Heart right ventricle (tissue), 16 donors: ENCODE results near the gene TMEM88. TPM values are rescaled to one million over a fixed set of nuclear protein-coding genes. Genes with fewer than 3 reads are reported as not detected.

ENCODE experiments used
- ATAC-seq, 8 donors: fragments of 200-7000 bp; cut with Tn5 transposase; one replicate each; pipeline ENCODE4 v1.9.1; 2020; ENCODE audit warnings: mild to moderate bottlenecking in 8 of 8, moderate library complexity in 8 of 8, moderate number of reproducible peaks in 1 of 8
- DNase-seq, 2 donors: peaks; one replicate each; pipeline ENCODE4 v3.0.0-alpha.2; 2020
- H3K27ac ChIP-seq, 10 donors: fragments of 200-600 bp; sonication (generic) in 2 of 10; one replicate each; pipeline versions ENCODE4 v1.5.0 to v1.8.0; 2020 to 2022; ENCODE audit warnings: mild to moderate bottlenecking in 3 of 10
- H3K27me3 ChIP-seq, 7 donors: fragments of 200-600 bp; one replicate each; pipeline ENCODE4 v1.8.0; 2021 to 2022; ENCODE audit warnings: mild to moderate bottlenecking in 2 of 7
- H3K36me3 ChIP-seq, 9 donors: fragments of 200-600 bp; sonication (generic) in 1 of 9; one replicate each; pipeline versions ENCODE4 v1.5.0 to v1.8.0; 2020 to 2022; ENCODE audit warnings: mild to moderate bottlenecking in 2 of 9
- H3K4me1 ChIP-seq, 9 donors: fragments of 200-600 bp; sonication (generic) in 1 of 9; one replicate each; pipeline versions ENCODE4 v1.5.0 to v1.8.0; 2020 to 2022; ENCODE audit warnings: mild to moderate bottlenecking in 4 of 9
- H3K4me3 ChIP-seq, 10 donors: fragments of 200-600 bp; sonication (generic) in 2 of 10; one replicate each; pipeline versions ENCODE4 v1.5.0 to v1.8.0; 2020 to 2022; ENCODE audit warnings: mild to moderate bottlenecking in 7 of 10, moderate library complexity in 2 of 10
- H3K9me3 ChIP-seq, 11 donors: fragments of 200-600 bp in 10 of 11; sonication (generic) in 2 of 11; one replicate each; pipeline versions ENCODE4 v1.5.0 to v1.8.0; 2013 to 2022; ENCODE audit warnings: mild to moderate bottlenecking in 2 of 11, control low read depth in 1 of 11, moderate library complexity in 1 of 11
- WGBS, 2 donors: extraction: QIAGEN DNeasy Blood & Tissue Kit; methylation state at CpG; one replicate each; pipeline ENCODE4 v1.1.7; 2013; ENCODE audit warnings: inconsistent platforms in 1 of 2; 5-methylcytosine and 5-hydroxymethylcytosine counted together
- intact Hi-C, 10 donors: fragments of 100-400 bp; cut with DNase I; formaldehyde crosslinking; loops; one replicate each; pipeline versions ENCODE4 v1.11.1 to v1.14.2; 2022
- polyA plus RNA-seq, 2 donors: library from polyadenylated mRNA; stranded (reverse); fragments of 200-250 nt; gene quantifications; one replicate each; pipeline ENCODE4 v1.2.3, GENCODE V29; 2013
- total RNA-seq, 10 donors: library from RNA; stranded (reverse); fragmentation: NEBNext Ultra II Directional in 3 of 10; extraction: Animal tissue kit (Norgen Biotek cat#: 25700) in 3 of 10; gene quantifications; one replicate each; pipeline versions ENCODE4 v1.2.1 to v1.2.4, GENCODE V29; 2021 to 2023
- TF ChIP-seq, protein P1 (sequence below), 9 donors: fragments of 200-600 bp; sonication (generic) in 2 of 9; IDR thresholded peaks; one replicate each; pipeline versions ENCODE4 v1.5.0 to v1.8.0; 2021 to 2022; ENCODE audit warnings: antibody characterized with exemption in 9 of 9, mild to moderate bottlenecking in 5 of 9, moderate library complexity in 1 of 9
- donor health status: Arrhythmogenic right ventricular cardiomyopathy.
- donor health status: ischemic (EF 13 %, LVEDD 7.1; RV severe dilation, severe dysfunction).
- donor health status: healthy with polysubstance abuse.
- donor health status: DM: no; HTN: yes; CAD: no.
- donor health status: DM: no; HTN: no; CAD: no.
- donor health status: ischemic (EF 25% LVEDD 6.9; RV normal size, moderate dysfunction).
- donor health status: ischemic (EF 25% LVEDD 5.7; RV mildly dilated, moderate dysfunction).
- donor health status: healthy.
- donor health status: DM: yes; HTN: yes; CAD: no.
- donor health status: Ischemic cardiomyopathy.
- donor health status: ischemic (EF 35%, LVEDD 5.7; RV mildly dilated, moderate dysfunction).
- donor health status: nonischemic (EF 11% LVEDD 7.7; RV severe dilation, severe dysfunction).
- donor health status: DM: yes; HTN: yes; CAD: no.
- donor health status: PGD.
- donor health status: ischemic (EF 29% LVEDD 5.4; RV normal size, mild dysfunction).
- donor health status: nonischemic (EF 23%, LVEDD 6.1; RV moderate dilation, normal function).

TMEM88 gene
- total and polyA plus RNA-seq, 12 donors, result 12.3 to 298 (median 24.8) TPM

DNA sequence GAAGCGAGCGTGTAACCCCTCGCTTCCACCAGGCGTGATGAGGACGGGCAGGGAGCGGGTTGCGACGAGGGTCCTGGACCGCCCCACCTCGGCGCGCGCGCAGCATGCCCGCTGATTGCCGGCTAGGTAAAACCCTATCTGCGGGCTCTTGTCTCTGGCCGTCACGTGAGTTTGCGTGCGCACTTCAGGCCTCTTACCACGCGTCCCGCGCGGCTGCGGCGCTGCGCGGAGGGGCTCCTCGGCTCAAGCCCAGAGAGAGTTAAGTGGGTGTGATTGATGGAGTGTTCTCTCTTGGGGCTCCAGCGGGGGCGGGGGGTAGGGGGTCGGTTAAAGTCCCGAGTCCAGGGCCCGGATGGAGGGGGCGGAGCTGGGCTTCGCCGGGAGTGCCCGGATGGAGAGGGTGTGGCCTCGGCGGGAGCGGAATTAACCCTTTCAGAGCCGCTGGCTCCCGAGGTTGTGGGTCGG is 12.9 kb upstream of the TMEM88 start:
- peak; percentile 73 to 88 (median 78) for ATAC-seq
- peaks cover 0 to 34% (median 13%) of the 10 kb centered on the region in 9 donors for H3K36me3 ChIP-seq
- H3K27me3 ChIP-seq, result no peaks in the 10 kb centered on the region
- 0 to 1% methylated on average over 44 to 46 of the region's 46 CpGs for WGBS, 2 donors
- peak; percentile 92 to 94 for DNase-seq
- H3K27ac ChIP-seq, result peak overlapping the region; percentile 90 to 100 (median 97)
- no peaks in the 10 kb centered on the region for H3K9me3 ChIP-seq
- TF ChIP-seq, protein P1, sequence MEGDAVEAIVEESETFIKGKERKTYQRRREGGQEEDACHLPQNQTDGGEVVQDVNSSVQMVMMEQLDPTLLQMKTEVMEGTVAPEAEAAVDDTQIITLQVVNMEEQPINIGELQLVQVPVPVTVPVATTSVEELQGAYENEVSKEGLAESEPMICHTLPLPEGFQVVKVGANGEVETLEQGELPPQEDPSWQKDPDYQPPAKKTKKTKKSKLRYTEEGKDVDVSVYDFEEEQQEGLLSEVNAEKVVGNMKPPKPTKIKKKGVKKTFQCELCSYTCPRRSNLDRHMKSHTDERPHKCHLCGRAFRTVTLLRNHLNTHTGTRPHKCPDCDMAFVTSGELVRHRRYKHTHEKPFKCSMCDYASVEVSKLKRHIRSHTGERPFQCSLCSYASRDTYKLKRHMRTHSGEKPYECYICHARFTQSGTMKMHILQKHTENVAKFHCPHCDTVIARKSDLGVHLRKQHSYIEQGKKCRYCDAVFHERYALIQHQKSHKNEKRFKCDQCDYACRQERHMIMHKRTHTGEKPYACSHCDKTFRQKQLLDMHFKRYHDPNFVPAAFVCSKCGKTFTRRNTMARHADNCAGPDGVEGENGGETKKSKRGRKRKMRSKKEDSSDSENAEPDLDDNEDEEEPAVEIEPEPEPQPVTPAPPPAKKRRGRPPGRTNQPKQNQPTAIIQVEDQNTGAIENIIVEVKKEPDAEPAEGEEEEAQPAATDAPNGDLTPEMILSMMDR (IDR thresholded peaks at IDR 0.05), result peak in 1 of 9 donors; percentile 30
- peak overlapping the region; percentile 68 to 90 (median 76) for H3K4me3 ChIP-seq
- peaks cover 16 to 71% (median 56%) of the 10 kb centered on the region in 9 donors for H3K4me1 ChIP-seq
- intact Hi-C loops, result loop anchor here in 4 of 10 donors (2.0 to 10.0 kb wide), 3 partner anchors 15 to 313 kb away; partner anchors contain the start of genes NAA38 (in 2 of the 4) and PER1 (in 2 of the 4)

DNA sequence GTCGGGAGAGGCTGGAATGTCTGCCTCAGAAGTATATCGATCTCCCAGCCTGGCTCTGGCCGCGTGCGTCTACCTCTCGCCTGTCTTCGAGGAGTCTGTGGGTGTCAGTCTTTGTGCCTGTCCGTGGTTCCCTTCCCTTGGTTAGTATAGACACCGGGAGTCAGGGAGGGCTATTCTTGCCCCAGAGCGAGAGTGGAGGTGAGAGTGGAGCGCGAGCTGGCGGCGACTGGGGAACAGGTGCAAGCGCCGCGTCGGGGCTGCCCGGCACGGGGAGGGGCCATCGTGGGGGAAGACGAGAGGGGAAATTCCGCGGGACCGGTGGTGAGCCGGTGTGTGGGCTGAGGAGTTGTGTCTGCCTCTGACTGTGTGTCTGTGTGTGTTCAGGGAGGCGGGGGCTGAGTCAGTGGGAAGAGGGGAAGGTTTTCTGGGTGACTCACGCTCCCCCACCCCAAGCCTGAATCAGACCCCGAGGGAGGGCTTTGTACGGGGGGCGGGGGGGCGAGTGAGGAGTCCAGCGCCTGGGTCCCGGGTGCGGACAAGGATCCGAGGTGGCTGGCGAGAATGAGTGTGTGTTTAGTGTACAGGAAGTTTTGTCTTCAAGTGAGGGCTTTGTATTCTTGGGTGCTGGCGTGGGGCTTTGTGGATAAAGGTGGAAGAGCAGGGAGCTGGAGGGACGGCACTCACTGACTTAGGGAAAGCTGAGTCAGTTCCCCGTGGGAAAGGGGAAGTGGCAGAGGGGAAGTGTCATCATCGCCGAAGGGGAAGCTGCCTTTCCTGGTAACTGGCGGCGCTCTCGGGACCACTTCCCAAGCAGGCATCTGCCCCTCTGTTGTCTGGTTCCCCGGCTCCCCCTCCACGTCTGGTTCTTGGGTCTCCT is 12.2 kb upstream of the TMEM88 start:
- H3K4me1 ChIP-seq, result peaks cover 15 to 64% (median 49%) of the 10 kb centered on the region in 9 donors
- ATAC-seq (peak; percentile 1 to 49 (median 26)), DNase-seq (peak; percentile 66 to 87)
- TF ChIP-seq, protein P1 (IDR thresholded peaks at IDR 0.05), result no peak
- H3K4me3 ChIP-seq, result peak overlapping the region; percentile 68 to 90 (median 76)
- no peaks in the 10 kb centered on the region for H3K9me3 ChIP-seq
- no peaks in the 10 kb centered on the region for H3K27me3 ChIP-seq
- intact Hi-C loops, result loop anchor here in 4 of 10 donors (1.0 to 10.0 kb wide), 4 partner anchors 8 to 312 kb away; partner anchors contain the start of genes NAA38 (in 2 of the 4), PER1 (in 2 of the 4) and KDM6B (in 1 of the 4)
- H3K36me3 ChIP-seq, result peaks cover 0 to 40% (median 17%) of the 10 kb centered on the region in 9 donors
- 0% methylated on average over 47 of the region's 47 CpGs for WGBS, 2 donors
- H3K27ac ChIP-seq, result peak overlapping the region; percentile 90 to 100 (median 97)

DNA sequence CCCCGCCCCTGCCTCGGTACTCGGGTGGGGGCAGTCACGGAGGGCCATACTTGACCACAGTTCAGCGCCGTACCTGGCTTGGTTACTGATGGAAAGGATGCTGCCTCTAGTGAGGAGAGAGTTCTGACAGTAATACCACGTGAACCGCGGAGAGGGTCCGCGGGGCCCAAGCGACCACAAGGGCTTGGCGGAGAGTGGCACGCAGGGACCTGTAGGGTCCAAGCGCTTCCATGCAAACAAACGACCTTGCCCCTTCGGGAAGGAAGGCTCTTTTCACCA is 11.7 kb upstream of the TMEM88 start:
- intact Hi-C loops, result loop anchor here in 4 of 10 donors (1.0 to 10.0 kb wide), 4 partner anchors 9 to 312 kb away; partner anchors contain the start of genes NAA38 (in 2 of the 4), PER1 (in 2 of the 4) and KDM6B (in 1 of the 4)

More for the DNA sequence above, 11.7 kb upstream of the TMEM88 start:
- Histone ChIP-seq H3K4me1 (peaks cover 15 to 60% (median 46%) of the 10 kb centered on the region in 9 donors), H3K9me3 (no peaks in the 10 kb centered on the region), H3K27me3 (no peaks in the 10 kb centered on the region), H3K4me3 (peak overlapping the region; percentile 68 to 90 (median 76)), H3K27ac (peak overlapping the region; percentile 90 to 100 (median 97)), H3K36me3 (peaks cover 0 to 46% (median 17%) of the 10 kb centered on the region in 9 donors)
- TF ChIP-seq, protein P1 (IDR thresholded peaks at IDR 0.05), result peak in 1 of 9 donors; percentile 7
- DNase-seq, result no peak
- no peak for ATAC-seq
- 0% methylated on average over 17 of the region's 17 CpGs for WGBS, 2 donors
